Neural cell (in vitro differentiated cells): ENCODE data around the gene ANTXR2. TPM values are rescaled to one million over a fixed set of nuclear protein-coding genes. Genes with fewer than 3 reads are reported as not detected.

Experiments
- H2AFZ ChIP-seq: fragments of 200-600, 300-800 bp; sonication (generic), shearing (Covaris generic); 2 replicates; pipeline ENCODE4 v1.6.0; 2014; ENCODE audit warnings: low read depth, mild to moderate bottlenecking, antibody characterized with exemption, low read length, moderate library complexity
- H3F3A ChIP-seq: fragments of 200-600 bp; shearing (Covaris generic); 2 replicates; pipeline ENCODE4 v1.6.1; 2016; ENCODE audit warnings: mild to moderate bottlenecking, moderate library complexity, mixed read lengths, antibody characterized with exemption, low read length; ENCODE audit not compliant: insufficient read depth, poor library complexity, severe bottlenecking
- H3K27ac ChIP-seq: fragments of 200-600, 300-800 bp; sonication (generic), shearing (Covaris generic); 2 replicates; pipeline ENCODE4 v1.5.1; 2014; ENCODE audit warnings: mild to moderate bottlenecking, low read length, moderate library complexity
- H3K27me3 ChIP-seq: fragments of 300-800, 200-600 bp; sonication (generic), shearing (Covaris generic); 2 replicates; pipeline ENCODE4 v1.6.0; 2014; ENCODE audit warnings: mild to moderate bottlenecking, low read depth, low read length, moderate library complexity; ENCODE audit not compliant: insufficient read depth
- H3K36me3 ChIP-seq: fragments of 300-800, 200-600 bp; sonication (generic), shearing (Covaris generic); 2 replicates; pipeline ENCODE4 v1.5.1; 2014; ENCODE audit warnings: mild to moderate bottlenecking, antibody characterized with exemption, low read length, moderate library complexity; ENCODE audit not compliant: insufficient read depth
- H3K4me2 ChIP-seq: fragments of 300-800, 200-600 bp; sonication (generic), shearing (Covaris generic); 2 replicates; pipeline ENCODE4 v1.6.0; 2014; ENCODE audit warnings: mild to moderate bottlenecking, low read length
- H3K4me3 ChIP-seq: fragments of 300-800, 200-600 bp; sonication (generic), shearing (Covaris generic); 2 replicates; pipeline ENCODE4 v1.5.1; 2014; ENCODE audit warnings: mild to moderate bottlenecking, low read length, moderate library complexity
- H3K79me2 ChIP-seq: fragments of 200-600 bp; shearing (Covaris generic); replicated peaks from 2 replicates; pipeline ENCODE4 v1.6.0; 2014; ENCODE audit warnings: mild to moderate bottlenecking, low read length, moderate library complexity; ENCODE audit not compliant: insufficient read depth
- H3K9ac ChIP-seq: fragments of 300-800, 200-600 bp; sonication (generic), shearing (Covaris generic); 2 replicates; pipeline ENCODE4 v1.6.1; 2016; ENCODE audit warnings: mild to moderate bottlenecking, low read length, mixed read lengths
- H3K9me2 ChIP-seq: fragments of 200-600 bp; shearing (Covaris generic); 2 replicates; pipeline ENCODE4 v1.6.1; 2016; ENCODE audit warnings: mild to moderate bottlenecking, low read length, mixed read lengths; ENCODE audit not compliant: insufficient read depth
- H3K9me3 ChIP-seq: fragments of 200-600, 300-800 bp; sonication (generic), shearing (Covaris generic); 2 replicates; pipeline ENCODE4 v1.6.1; 2016; ENCODE audit warnings: mild to moderate bottlenecking, mixed run types, low read length, moderate library complexity, mixed read lengths
- H4K20me1 ChIP-seq: fragments of 200-600 bp; shearing (Covaris generic); 2 replicates; pipeline ENCODE4 v1.6.1; 2016; ENCODE audit warnings: mild to moderate bottlenecking, mixed run types; ENCODE audit not compliant: insufficient read depth
- CTCF ChIP-seq: fragments of 450-650 bp; IDR thresholded peaks from 2 replicates; pipeline ENCODE4 v1.5.1; 2014; ENCODE audit warnings: antibody characterized with exemption, mild to moderate bottlenecking, moderate library complexity; ENCODE audit not compliant: poor library complexity, severe bottlenecking
- EP300 ChIP-seq: fragments of 450-650 bp; conservative IDR thresholded peaks from 2 replicates; pipeline ENCODE4 v1.6.1; 2014; ENCODE audit warnings: antibody characterized with exemption, mild to moderate bottlenecking, moderate library complexity; ENCODE audit not compliant: poor library complexity, severe bottlenecking
- EZH2 ChIP-seq: fragments of 200-600, 300-800 bp; shearing (Covaris generic), sonication (generic); IDR thresholded peaks from 2 replicates; pipeline ENCODE4 v1.6.1; 2014; ENCODE audit warnings: antibody characterized with exemption, low read length, borderline replicate concordance, mild to moderate bottlenecking; ENCODE audit not compliant: insufficient read depth, poor library complexity, severe bottlenecking
- MXI1 ChIP-seq: fragments of 450-650 bp; conservative IDR thresholded peaks from 2 replicates; pipeline ENCODE4 v1.6.1; 2014; ENCODE audit warnings: antibody characterized with exemption, mild to moderate bottlenecking; ENCODE audit not compliant: poor library complexity, severe bottlenecking
- POLR2AphosphoS5 ChIP-seq: IDR thresholded peaks from 2 replicates; pipeline ENCODE4 v1.6.1; 2012
- RAD21 ChIP-seq: fragments of 450-650 bp; conservative IDR thresholded peaks from 2 replicates; pipeline ENCODE4 v1.6.1; 2014; ENCODE audit warnings: antibody characterized with exemption, mild to moderate bottlenecking, moderate library complexity
- REST ChIP-seq: IDR thresholded peaks from 2 replicates; pipeline ENCODE4 v1.6.1; 2012; ENCODE audit warnings: borderline replicate concordance
- SMC3 ChIP-seq: fragments of 450-650 bp; conservative IDR thresholded peaks from 2 replicates; pipeline ENCODE4 v1.6.1; 2014; ENCODE audit warnings: antibody characterized with exemption, mild to moderate bottlenecking, moderate library complexity; ENCODE audit not compliant: poor library complexity
- TAF1 ChIP-seq: IDR thresholded peaks from 2 replicates; pipeline ENCODE4 v1.6.1; 2012; ENCODE audit warnings: low read depth
- polyA plus RNA-seq: library from polyadenylated mRNA; depleted of rRNA; stranded (reverse); fragments of >200 nt; gene quantifications from 2 replicates; pipeline ENCODE4 v1.2.3, GENCODE V29; 2014

ANTXR2 gene
- polyA plus RNA-seq, 1 donor from 2014 or later = 31.7 TPM

GRCh38 chr4:79913581-79913980 is 159.4 kb downstream of the ANTXR2 start:
- no peak overlapping the region for H3K9ac ChIP-seq
- no peaks in the 10 kb centered on the region for H3K79me2 ChIP-seq
- no peaks in the 10 kb centered on the region for H3F3A ChIP-seq
- no peaks in the 10 kb centered on the region for H3K9me2 ChIP-seq
- no peaks in the 10 kb centered on the region for H3K9me3 ChIP-seq
- H3K4me3 ChIP-seq = no peak overlapping the region
- H4K20me1 ChIP-seq = no peaks in the 10 kb centered on the region
- no peak overlapping the region for H3K27ac ChIP-seq
- H3K4me2 ChIP-seq = no peak overlapping the region
- TF ChIP-seq POLR2AphosphoS5 = no peak
- no peak for TF ChIP-seq MXI1
- TF ChIP-seq EZH2 = no peak
- no peak for TF ChIP-seq SMC3
- TF ChIP-seq EP300 = no peak
- no peak for TF ChIP-seq TAF1
- no peak for TF ChIP-seq CTCF
- no peak for TF ChIP-seq RAD21
- TF ChIP-seq REST = no peak
- H3K27me3 ChIP-seq = no peaks in the 10 kb centered on the region
- H3K36me3 ChIP-seq = no peaks in the 10 kb centered on the region
- H2AFZ ChIP-seq = no peak overlapping the region

GRCh38 chr4:79907001-79907400 is 166.0 kb downstream of the ANTXR2 start:
- Histone ChIP-seq H3K36me3 (no peaks in the 10 kb centered on the region), H2AFZ (no peak overlapping the region), H3K4me2 (no peak overlapping the region), H3K79me2 (no peaks in the 10 kb centered on the region), H4K20me1 (no peaks in the 10 kb centered on the region), H3K27ac (no peak overlapping the region), H3K9me2 (no peaks in the 10 kb centered on the region), H3F3A (no peaks in the 10 kb centered on the region), H3K9me3 (no peaks in the 10 kb centered on the region), H3K9ac (no peak overlapping the region), H3K4me3 (no peak overlapping the region), H3K27me3 (no peaks in the 10 kb centered on the region)
- TF ChIP-seq SMC3 = no peak

- Histone ChIP-seq H3K27ac (no peak overlapping the region), H3K9me2 (no peaks in the 10 kb centered on the region), H3K27me3 (no peaks in the 10 kb centered on the region), H2AFZ (no peak overlapping the region), H4K20me1 (no peaks in the 10 kb centered on the region), H3K4me3 (no peak overlapping the region), H3K79me2 (no peaks in the 10 kb centered on the region), H3K36me3 (no peaks in the 10 kb centered on the region), H3K9me3 (no peaks in the 10 kb centered on the region), H3K9ac (no peak overlapping the region), H3K4me2 (no peak overlapping the region), H3F3A (no peaks in the 10 kb centered on the region)
- TF ChIP-seq RAD21 (no peak), MXI1 (no peak), EP300 (no peak)
Measured at GRCh38 chr4:79906303-79906702, 166.7 kb downstream of the ANTXR2 start.
